GM18858 (cell line): ENCODE results near the gene TNFRSF8.
A peak's percentile ranks its signal among the peaks of the same experiment; 100 is the strongest.
"Not testable (repeated sequence)": the region's sequence is repeated elsewhere in the genome, so short reads cannot be mapped to it uniquely, and the experiment has no call there.

ENCODE experiments used
- ATAC-seq: cut with Tn5 transposase; IDR thresholded peaks from one replicate; pipeline ENCODE4 v1.9.1; 2021; ENCODE audit not compliant: unreplicated experiment

The TNFRSF8 gene

GRCh38 chr1:12038356-12039163, 24.5 kb upstream of the TNFRSF8 start:
- no peak for ATAC-seq

GRCh38 chr1:12039164-12039525, 24.0 kb upstream of the TNFRSF8 start:
- ATAC-seq: no peak

GRCh38 chr1:12039824-12040456, 23.2 kb upstream of the TNFRSF8 start:
- ATAC-seq: not testable (repeated sequence)

DNA sequence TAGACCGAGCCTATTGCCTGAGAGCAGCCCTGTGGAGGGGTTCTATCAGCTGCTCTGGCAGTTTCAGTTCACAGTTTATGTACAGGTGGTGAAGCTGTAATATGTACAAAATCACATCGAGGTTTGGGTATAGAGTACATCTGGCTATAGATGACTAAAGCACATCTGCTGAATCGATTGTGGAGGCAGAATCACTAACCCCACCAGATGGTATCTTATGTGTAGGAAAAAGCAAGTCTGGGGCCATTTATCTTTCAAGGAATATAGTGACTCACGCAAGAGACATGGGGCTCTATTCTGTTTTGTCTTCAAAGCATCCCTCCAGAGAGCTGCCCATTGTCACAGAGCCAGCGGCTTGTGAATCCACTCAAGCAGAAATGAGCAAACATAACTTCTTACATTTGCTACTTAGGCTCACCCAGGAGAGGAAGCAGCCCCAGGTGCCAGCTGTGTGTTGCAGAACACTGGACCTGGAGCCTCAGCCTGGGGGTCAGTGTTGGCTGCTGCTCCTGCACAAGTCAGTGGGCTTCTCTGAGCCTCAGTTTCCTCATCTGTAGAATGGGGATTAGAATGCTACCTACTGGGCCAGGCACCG, 22.5 kb upstream of the TNFRSF8 start:
- ATAC-seq: peak; percentile 70

GRCh38 chr1:12044187-12044877, 18.8 kb upstream of the TNFRSF8 start:
- ATAC-seq: not testable (repeated sequence)

DNA sequence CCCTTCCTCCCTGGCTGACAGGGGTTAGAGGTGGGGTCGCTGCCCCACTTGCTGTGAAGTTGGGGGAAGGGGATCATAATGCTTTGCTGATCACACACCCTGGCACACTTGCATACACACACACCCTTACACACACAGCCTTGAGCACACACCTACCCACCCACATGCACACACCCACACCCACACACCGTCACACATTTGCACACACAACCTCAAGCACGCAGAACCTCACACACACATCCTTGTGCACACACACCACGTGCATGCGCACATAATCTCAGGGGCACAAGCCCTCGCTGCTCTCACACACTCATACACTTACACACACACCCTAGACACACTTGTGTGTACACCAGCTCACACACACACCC, 16.4 kb upstream of the TNFRSF8 start:
- ATAC-seq: no peak

DNA sequence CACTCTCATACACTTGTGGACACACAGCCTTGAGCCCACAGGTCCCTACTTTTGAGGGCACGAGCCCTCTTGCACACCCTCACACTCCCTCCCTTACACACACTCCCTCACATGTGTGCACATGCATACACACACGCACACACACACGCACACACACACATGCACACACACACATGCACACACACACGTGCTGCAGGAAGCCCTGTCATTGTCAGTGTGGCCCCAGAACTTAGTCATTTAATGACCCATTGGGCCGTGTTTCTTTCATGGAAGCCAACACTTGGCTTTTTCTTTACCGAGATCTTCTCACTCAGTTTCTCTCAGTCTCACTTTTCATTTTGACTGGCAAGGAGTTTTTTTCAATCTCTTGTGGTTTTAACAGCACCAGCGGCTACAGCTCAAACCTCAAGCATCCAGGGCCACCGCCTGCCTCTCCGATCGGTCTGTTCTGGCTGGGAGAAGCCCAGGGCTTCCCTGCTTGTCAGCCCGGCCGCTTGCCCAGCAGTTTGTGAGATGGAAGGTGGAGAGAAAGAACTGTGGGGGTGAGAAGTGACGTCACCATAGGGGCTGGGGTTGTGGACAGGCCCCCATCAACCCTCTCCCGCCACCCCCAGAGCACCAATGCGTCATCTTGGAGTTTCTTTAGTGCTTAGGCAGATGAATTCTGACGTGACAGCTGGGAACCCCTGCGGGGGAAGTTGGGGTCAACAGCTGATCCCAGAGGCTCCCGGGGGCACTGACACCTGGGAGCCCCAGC, 15.8 kb upstream of the TNFRSF8 start:
- ATAC-seq: no peak

DNA sequence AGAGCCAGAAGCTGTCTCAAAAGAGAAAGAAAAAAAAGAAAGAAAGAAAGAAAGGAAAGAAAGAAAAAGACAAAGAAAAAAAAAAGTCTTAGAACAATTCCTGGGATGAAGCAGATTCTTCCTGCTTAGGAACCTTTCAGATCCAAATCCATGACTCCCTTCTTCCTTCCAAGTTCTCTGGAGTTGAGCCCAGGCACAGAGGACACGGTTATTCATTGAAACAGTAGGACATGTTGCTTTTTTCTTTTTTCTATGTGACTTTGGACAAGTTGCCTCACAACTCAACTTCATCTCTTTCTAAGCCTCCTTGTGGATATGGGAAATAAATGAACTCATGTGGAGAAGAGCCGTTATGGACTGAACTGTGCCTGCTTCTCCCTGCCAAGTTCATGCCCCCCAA, 14.7 kb upstream of the TNFRSF8 start:
- ATAC-seq: no peak

- ATAC-seq: no peak
These were observed 13.5 kb upstream of the TNFRSF8 start for GRCh38 chr1:12049616-12050015.

DNA sequence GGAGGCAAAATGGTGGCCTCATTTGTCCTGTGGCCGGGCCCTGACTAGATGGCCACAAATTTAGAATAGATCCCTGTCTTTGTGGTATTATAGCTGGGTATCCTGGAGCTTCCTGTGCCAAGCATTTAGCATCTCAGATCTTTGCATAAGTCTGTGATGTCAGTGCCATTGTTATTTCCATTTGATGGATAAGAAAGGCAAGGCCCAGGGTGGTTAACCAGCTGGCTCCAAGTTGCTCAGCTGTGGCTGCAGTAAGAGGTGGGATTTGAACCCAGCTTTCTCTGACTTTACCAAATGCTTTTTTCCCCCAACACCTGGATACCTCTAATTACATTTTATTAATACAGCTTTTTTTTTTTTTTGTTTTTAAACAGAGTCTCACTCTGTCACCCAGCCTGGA, 11.7 kb upstream of the TNFRSF8 start:
- no peak for ATAC-seq

- ATAC-seq: peak; percentile 63
These were observed 11.0 kb upstream of the TNFRSF8 start for GRCh38 chr1:12052008-12052573.

- ATAC-seq: no peak
These were observed 10.0 kb upstream of the TNFRSF8 start for GRCh38 chr1:12052997-12053686.

- ATAC-seq: no peak
These were observed 9.2 kb upstream of the TNFRSF8 start for GRCh38 chr1:12053752-12054548.

DNA sequence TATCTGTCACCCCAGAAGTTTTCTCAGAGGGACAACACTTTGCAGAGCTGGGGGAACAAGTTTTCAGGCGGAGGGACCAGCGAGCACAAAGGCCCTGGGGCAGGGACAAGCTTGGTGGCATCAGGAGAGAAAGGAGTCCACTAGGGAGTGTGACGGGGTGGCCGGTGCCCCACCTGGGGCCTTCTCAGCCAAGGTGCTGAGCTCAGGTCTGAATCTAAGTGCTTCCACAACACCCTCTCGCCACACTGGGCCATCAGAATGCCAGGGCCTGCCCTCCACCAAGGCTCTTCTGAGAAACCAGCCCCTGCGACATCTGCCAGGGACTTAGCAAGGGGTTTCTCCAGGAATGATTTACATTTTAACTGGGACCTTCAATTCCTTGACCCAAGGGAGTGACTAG, 7.8 kb upstream of the TNFRSF8 start:
- no peak for ATAC-seq

DNA sequence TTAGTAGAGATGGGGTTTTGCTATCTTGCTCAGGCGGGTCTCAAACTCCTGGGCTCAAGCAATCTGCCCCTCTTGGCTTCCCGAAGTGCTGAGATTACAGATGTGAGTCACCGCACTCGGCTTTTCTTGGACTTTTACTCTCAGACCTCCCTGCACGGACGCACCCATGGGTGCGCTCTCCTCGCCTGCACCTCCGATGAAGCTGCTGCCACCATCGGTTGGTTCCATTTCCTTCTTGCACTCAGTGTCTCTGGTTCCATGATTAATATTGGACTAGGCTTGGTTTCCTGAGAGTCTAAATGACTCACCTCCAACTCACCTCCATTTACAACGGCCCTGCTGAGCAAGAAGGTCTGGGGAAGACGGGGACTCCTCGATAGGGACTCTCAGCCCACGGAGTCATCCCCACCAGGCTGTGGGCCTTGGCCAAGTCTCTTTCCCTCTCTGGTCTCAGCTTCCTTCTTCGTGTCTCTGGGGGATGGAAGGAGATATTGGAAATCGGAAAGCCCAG, 6.7 kb upstream of the TNFRSF8 start:
- ATAC-seq: no peak

GRCh38 chr1:12057382-12057781, 5.7 kb upstream of the TNFRSF8 start:
- no peak for ATAC-seq

DNA sequence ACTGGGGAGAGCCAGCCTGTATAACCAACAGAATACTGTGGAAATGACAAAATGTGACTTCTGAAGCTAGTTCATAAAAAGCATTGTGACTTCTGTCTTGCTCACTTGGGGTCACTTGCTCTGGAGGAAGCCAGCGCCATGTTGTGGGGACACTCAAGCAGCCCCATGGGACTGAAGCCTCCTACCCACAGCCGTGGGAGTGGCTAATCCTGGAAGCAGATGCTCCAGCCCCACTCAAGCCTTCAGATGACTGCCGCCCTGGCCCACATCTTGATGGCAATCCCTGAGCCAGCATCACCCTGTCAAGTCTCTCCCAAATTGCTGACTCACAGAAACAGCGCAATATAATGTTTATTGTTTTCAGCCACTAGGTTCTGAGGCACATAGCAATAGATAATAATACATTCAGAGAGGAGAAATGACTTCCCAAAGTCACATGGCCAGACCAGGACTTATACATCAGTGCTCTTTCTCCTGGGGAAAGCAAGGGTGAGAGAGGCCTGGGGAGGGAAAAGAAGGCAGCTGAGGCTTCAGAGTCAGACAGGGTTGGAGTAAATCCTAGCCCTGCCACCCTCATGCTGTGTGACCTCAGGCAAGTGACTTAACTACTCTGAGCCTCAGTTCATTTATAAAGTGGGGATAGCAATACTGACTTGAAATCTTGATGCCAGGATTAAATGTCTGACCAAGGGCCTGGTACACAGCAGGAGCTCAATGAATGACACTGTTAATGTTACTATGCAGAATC, 5.0 kb upstream of the TNFRSF8 start:
- ATAC-seq: no peak

DNA sequence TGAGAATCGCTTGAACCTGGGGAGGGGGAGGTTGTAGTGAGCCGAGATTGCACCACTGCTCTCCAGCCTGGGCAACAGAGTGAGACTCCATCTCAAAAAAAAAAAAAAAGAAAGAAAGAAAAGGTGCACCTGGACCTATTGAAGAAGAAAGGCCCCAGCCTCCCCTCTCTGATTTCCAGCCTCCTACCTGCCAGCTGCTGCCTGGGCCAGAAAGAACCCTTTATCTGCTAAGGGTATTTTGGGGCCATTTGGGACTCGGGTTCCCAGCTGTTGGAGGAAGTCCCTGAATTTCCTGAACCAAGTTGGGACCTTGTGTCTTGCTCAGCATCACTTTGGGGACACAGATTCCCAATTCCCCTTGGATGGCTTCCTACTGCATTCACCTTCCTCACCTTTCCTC, 3.9 kb upstream of the TNFRSF8 start:
- no peak for ATAC-seq
